ENCODE results near the gene FAM124A. TPM values are rescaled to one million over a fixed set of nuclear protein-coding genes. Genes with fewer than 3 reads are reported as not detected.

Gene FAM124A
- total RNA-seq, 2 donors from 2014 or later = 4.2 to 13.7 TPM

GRCh38 chr13:51303882-51304281, 81.7 kb downstream of the FAM124A start:
- Histone ChIP-seq H3K4me1 (ENCODE audit: control insufficient read depth in 1 of 2, low read depth in 2 of 2) (no peaks in the 10 kb centered on the region), H3K36me3 (no peaks in the 10 kb centered on the region), H3K4me3 (no peak overlapping the region), H3K27ac (no peak overlapping the region), H3K27me3 (replicated peaks; ENCODE audit: insufficient read depth) (no peaks in the 10 kb centered on the region), H3K9me3 (no peaks in the 10 kb centered on the region)
- no peak for ATAC-seq (ENCODE audit: insufficient number of reproducible peaks, low FRiP score, low read depth)
- no peak for DNase-seq (ENCODE audit: low spot score)
- TF ChIP-seq, protein P1, sequence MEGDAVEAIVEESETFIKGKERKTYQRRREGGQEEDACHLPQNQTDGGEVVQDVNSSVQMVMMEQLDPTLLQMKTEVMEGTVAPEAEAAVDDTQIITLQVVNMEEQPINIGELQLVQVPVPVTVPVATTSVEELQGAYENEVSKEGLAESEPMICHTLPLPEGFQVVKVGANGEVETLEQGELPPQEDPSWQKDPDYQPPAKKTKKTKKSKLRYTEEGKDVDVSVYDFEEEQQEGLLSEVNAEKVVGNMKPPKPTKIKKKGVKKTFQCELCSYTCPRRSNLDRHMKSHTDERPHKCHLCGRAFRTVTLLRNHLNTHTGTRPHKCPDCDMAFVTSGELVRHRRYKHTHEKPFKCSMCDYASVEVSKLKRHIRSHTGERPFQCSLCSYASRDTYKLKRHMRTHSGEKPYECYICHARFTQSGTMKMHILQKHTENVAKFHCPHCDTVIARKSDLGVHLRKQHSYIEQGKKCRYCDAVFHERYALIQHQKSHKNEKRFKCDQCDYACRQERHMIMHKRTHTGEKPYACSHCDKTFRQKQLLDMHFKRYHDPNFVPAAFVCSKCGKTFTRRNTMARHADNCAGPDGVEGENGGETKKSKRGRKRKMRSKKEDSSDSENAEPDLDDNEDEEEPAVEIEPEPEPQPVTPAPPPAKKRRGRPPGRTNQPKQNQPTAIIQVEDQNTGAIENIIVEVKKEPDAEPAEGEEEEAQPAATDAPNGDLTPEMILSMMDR (IDR thresholded peaks at IDR 0.05) = no peak

DNA sequence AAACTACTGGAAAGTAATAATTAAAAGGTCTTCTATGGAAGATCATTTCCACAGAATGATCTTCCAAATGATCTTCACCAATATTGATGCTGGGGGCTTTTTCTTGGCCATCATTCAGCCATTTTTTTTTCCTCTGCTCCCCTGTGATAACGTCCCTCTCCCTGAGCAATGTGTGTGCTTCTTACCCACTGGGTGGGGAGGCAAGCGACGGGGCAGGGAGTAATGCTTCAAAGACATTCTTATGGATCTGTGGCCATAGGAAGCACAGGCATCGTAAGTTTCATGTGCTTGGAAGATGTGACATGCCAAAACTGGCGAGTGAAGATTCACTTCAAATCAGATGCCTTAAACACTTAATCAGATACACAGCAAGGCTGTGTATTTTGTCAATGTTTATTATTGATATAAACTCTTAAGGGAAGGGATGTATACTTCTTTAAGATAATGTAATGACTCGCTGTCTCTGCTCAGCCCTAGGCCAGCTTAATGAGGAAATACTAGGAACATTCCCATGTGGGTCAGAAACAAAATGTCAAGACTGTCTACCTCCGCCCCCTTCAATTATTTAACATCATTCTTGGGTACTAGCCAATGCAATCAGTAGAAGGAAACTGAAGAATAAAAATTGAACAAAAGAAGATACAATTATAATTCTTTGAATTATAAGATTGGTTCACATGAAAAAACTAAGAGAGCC, 83.2 kb downstream of the FAM124A start:
- TF ChIP-seq, protein P1 (IDR thresholded peaks at IDR 0.05) = no peak
- Histone ChIP-seq H3K27me3 (replicated peaks; ENCODE audit: insufficient read depth) (no peaks in the 10 kb centered on the region), H3K4me1 (ENCODE audit: control insufficient read depth in 1 of 2, low read depth in 2 of 2) (no peaks in the 10 kb centered on the region), H3K9me3 (no peaks in the 10 kb centered on the region), H3K4me3 (no peak overlapping the region), H3K36me3 (no peaks in the 10 kb centered on the region), H3K27ac (no peak overlapping the region)
- no peak for ATAC-seq (ENCODE audit: insufficient number of reproducible peaks, low FRiP score, low read depth)
- DNase-seq (ENCODE audit: low spot score) = no peak

GRCh38 chr13:51308781-51309180, 86.6 kb downstream of the FAM124A start:
- no peak for ATAC-seq (ENCODE audit: insufficient number of reproducible peaks, low FRiP score, low read depth)
- TF ChIP-seq, protein P1 (IDR thresholded peaks at IDR 0.05) = no peak
- H3K27me3 ChIP-seq (replicated peaks; ENCODE audit: insufficient read depth) = no peaks in the 10 kb centered on the region
- no peaks in the 10 kb centered on the region for H3K36me3 ChIP-seq
- DNase-seq (ENCODE audit: low spot score) = no peak
- no peak overlapping the region for H3K27ac ChIP-seq
- no peak overlapping the region for H3K4me3 ChIP-seq
- no peaks in the 10 kb centered on the region for H3K9me3 ChIP-seq
- no peaks in the 10 kb centered on the region for H3K4me1 ChIP-seq (ENCODE audit: control insufficient read depth in 1 of 2, low read depth in 2 of 2)

- H3K4me3 ChIP-seq = no peak overlapping the region
Measured at GRCh38 chr13:51311231-51311630, 89.0 kb downstream of the FAM124A start.

DNA sequence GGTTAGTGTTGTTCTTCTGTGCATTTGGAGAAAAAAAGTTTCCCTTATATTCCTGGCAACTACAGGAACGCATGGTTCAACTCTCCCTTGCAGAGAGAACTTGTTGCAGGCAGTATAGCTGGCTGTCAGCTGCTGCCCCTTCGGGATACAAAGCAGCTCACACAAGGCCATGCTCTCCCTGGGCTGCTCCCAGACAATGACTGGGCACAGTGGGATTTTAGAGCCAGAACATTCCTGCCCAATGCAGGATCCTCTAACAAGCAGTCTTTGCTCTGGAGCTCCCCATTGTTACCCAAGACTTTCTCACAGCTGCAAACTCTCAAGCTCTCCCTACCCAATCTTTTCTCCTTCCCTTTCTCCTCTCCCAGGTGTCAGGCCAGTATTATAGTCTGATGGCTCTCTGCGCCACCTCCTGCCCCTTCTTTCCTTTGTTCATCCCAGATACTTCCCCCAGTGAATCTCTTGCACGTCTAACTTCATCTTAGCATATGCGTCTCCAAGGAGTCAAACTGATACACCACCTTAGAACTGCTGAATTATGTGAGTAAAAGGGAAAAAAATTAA, 89.8 kb downstream of the FAM124A start:
- no peak for ATAC-seq (ENCODE audit: insufficient number of reproducible peaks, low FRiP score, low read depth)

More at GRCh38 chr13:51311231-51311630, 89.0 kb downstream of the FAM124A start:
- H3K9me3 ChIP-seq = no peaks in the 10 kb centered on the region
- no peaks in the 10 kb centered on the region for H3K36me3 ChIP-seq
- H3K27me3 ChIP-seq (replicated peaks; ENCODE audit: insufficient read depth) = no peaks in the 10 kb centered on the region
- H3K4me1 ChIP-seq (ENCODE audit: control insufficient read depth in 1 of 2, low read depth in 2 of 2) = peaks cover 0 to 13% of the 10 kb centered on the region in 2 donors
- H3K27ac ChIP-seq = no peak overlapping the region
- ATAC-seq (ENCODE audit: insufficient number of reproducible peaks, low FRiP score, low read depth) (no peak), DNase-seq (ENCODE audit: low spot score) (no peak)
- TF ChIP-seq, protein P1 (IDR thresholded peaks at IDR 0.05) = no peak

More for the DNA sequence above, 89.8 kb downstream of the FAM124A start:
- Histone ChIP-seq H3K27ac (no peak overlapping the region), H3K4me1 (ENCODE audit: control insufficient read depth in 1 of 2, low read depth in 2 of 2) (peaks cover 0 to 16% of the 10 kb centered on the region in 2 donors), H3K36me3 (no peaks in the 10 kb centered on the region), H3K27me3 (replicated peaks; ENCODE audit: insufficient read depth) (no peaks in the 10 kb centered on the region), H3K4me3 (no peak overlapping the region), H3K9me3 (no peaks in the 10 kb centered on the region)
- TF ChIP-seq, protein P1 (IDR thresholded peaks at IDR 0.05) = no peak
- DNase-seq (ENCODE audit: low spot score) = no peak
